NCI-H69 (cell line): ENCODE data around the gene DENND6B.
"Not testable (repeated sequence)": the region's sequence is repeated elsewhere in the genome, so short reads cannot be mapped to it uniquely, and the experiment has no call there.

ENCODE experiments used
- DNase-seq: peaks from one replicate; lab custom pipeline; 2025; lab: John Stamatoyannopoulos, UW

DENND6B gene

DNA sequence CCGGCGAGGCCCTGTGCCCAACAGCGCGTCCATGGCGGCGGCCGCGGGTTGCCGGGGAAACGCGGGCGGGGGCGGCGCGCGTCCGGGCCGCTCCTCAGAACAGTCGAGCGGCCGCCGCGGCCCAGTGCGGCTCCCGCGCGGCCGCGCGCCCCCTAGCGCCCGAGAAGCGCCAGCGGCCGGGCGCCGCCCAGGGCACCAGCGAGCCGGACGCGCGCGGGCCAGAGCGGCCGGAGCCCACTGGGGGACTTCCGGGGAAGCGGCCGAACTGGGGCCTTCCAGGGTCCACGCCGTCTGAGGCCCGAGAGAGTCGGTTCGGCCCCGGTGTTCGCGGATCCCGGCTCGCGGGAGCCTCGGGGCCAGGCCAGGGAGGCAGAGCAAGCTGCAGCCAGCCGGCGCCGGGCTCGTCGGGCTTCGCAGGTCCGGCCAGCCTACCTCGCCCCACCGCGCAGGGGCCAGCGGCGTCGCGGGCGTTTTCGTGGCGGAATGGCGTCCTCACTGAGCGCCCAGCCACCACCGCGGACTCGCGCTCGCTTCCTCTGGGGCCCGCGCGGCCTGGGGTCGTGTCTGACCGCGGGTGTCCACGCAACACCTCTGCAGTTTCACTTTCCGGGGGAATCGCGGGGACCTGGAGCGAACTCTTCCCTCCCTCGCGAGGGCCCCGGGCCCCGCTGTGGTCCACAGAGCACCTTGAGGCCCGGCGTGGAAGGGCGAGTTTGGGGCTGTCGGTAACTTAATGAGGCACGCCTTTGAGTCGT, at the start of gene DENND6B:
DENND6B (minus strand) TSS at position 57 of the 755 bp plus-strand sequence; CDS start at position 33, 24 bp downstream.
- DNase-seq = peak; percentile 95

DNA sequence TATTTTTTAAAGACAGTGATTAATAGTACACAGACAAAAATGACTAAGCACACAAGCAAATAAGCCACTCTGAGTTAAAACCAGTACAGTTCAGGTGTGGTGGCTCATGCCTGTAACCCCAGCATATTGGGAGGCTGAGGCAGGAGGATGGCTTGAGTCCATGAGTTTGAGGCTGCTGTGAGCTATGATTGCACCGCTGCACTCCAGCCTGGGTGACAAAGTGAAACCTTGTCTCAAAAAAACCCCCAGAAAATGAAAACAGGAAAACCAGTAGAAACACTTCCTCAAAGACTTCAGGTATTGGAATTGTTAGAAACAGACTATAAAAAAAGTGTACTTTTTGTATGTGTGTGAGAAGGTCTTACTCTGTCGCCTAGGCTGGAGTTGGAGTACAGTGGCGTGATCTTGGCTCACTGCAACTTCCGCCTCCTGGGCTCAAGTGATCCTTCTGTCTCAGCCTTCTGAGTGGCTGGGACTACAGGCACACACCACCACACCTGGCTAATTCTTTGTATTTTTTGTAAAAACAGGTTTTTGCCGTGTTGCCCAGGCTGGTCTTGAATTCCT, 49.4 kb upstream of the DENND6B start:
- no peak for DNase-seq

DNA sequence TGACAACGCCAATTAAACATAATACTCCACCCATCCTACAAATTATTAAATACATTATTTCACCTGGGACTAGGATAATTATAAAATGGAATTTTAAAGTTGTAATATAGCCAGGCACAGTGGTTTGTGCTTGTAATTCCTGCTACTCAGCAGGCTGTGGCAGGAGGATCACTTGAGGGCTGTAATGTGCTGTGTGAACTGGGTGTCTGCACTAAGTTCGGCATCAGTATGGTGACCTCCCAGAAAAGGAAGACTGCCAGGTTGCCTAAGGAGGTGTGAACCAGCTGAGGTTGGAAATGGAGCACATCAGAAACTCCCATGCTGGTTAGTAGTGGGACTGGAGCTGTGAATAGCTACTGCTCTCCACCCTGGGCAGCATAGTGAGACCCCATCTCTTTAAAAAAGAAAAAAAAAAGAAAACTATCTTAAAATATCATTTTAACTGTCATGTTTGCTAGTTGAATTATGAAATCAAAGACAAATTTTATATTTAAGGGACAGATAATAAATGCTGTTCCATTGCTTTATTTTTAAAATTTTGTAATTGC, 44.4 kb upstream of the DENND6B start:
- DNase-seq = no peak

DNA sequence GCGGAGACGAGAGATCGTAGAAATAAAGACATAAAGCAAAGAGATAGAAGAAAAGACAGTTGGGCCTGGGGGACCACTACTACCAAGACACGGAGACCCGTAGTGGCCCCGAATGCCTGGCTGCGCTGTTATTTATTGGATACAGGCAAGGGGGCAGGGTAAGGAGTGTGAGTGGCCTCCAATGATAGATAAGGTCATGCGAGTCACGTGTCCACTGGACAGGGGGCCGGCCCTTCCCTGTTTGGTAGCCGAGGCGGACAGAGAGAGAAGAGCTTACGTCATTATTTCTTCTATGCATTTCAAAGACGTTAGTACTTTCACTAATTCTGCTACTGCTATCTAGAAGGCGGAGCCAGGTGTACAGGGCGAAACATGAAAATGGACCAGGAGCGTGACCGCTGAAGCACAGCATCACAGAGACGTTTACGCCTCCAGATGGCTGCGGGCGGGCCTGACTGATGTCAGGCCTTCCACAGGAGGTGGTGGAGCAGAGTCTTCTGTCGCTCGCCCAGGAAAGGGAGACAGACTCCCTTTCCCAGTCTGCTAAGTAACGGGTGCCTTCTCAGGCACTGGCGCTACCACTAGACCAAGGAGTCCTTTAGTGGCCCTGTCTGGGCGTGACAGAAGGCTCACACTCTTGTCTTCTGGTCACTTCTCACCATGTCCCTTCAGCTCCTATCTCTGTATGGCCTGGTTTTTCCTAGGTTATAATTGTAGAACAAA, 41.1 kb upstream of the DENND6B start:
- DNase-seq = no peak

GRCh38 chr22:50363803-50364194, 37.0 kb upstream of the DENND6B start:
- not testable (repeated sequence) for DNase-seq

GRCh38 chr22:50363166-50363802, 36.5 kb upstream of the DENND6B start:
- no peak for DNase-seq

GRCh38 chr22:50361688-50362087, 34.9 kb upstream of the DENND6B start:
- no peak for DNase-seq

GRCh38 chr22:50361222-50361621, 34.4 kb upstream of the DENND6B start:
- no peak for DNase-seq

DNA sequence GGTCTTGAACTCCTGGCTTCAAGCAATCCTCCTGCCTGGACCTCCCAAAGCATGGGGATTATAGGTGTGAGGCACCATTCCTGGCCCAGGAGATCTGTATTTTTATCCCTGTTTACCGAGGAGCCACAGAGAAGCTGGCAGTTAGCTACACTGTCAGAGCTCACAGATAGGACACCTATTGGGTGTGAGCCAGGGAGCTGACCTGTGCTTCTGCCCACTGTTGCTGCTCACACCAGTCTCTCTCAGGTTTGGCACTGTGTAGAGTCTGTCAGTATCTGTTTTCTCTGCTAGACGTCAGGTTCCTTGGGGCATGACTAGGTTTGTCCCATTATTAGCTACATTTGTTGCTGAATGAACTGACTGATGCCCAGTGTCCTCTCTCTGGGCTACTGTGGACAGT, 33.8 kb upstream of the DENND6B start:
- DNase-seq = no peak

GRCh38 chr22:50357756-50358155, 30.9 kb upstream of the DENND6B start:
- DNase-seq = no peak

DNA sequence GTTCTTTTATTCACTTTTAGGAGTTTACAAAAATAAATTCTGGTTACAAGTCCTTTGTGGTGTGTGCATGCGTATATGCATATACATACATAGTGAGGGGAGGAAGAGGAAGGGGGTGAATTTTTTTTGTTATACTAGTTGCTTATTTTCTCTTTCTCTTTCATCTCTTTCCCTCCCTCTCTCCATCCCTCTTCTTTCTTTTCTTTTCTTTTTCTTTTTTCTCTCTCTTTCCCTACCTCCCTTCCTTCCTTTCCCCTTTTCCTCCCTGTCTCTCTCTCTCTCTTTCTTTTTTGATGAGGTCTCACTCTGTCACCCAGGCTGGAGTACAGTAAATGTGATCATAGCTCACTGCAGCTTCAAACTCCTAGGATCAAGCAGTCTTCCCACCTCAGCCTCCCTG, 30.4 kb upstream of the DENND6B start:
- DNase-seq = no peak

DNA sequence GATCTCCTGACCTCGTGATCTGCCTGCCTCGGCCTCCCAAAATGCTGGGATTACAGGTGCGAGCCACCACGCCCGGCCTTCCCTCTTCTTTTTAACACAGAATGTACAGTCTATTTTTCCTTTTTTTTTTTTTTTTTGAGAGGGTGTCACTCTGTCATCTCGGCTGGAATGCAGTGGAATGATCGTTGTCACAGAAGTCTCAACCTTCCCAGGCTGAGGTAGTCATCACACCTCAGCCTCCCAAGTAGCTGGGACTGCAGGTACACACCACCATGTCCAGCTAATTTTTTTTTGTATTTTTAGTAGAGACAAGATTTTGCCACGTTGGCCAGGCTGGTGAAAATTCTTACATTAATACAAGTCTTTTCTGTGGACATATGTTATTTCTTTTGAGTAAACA, 29.4 kb upstream of the DENND6B start:
- DNase-seq = no peak

- no peak for DNase-seq
Observed at GRCh38 chr22:50348058-50348457, 21.2 kb upstream of the DENND6B start.

GRCh38 chr22:50347157-50347556, 20.3 kb upstream of the DENND6B start:
- DNase-seq = no peak

GRCh38 chr22:50346470-50346869, 19.7 kb upstream of the DENND6B start:
- no peak for DNase-seq

GRCh38 chr22:50343541-50343935, 16.7 kb upstream of the DENND6B start:
- DNase-seq = no peak

- DNase-seq = peak; percentile 91
Observed at GRCh38 chr22:50342651-50343540, 16.1 kb upstream of the DENND6B start, which contains the start of gene PPP6R2. TSS of gene PPP6R2 (plus strand) at chr22:50343327. CDS start at chr22:50393909, 50,582 bp downstream.

GRCh38 chr22:50341977-50342650, 15.3 kb upstream of the DENND6B start:
- peak; percentile 92 for DNase-seq

- peak; percentile 25 for DNase-seq
Observed at GRCh38 chr22:50339945-50340879, 13.4 kb upstream of the DENND6B start.
